ENCODE results near the gene BBS7.

The BBS7 gene

DNA sequence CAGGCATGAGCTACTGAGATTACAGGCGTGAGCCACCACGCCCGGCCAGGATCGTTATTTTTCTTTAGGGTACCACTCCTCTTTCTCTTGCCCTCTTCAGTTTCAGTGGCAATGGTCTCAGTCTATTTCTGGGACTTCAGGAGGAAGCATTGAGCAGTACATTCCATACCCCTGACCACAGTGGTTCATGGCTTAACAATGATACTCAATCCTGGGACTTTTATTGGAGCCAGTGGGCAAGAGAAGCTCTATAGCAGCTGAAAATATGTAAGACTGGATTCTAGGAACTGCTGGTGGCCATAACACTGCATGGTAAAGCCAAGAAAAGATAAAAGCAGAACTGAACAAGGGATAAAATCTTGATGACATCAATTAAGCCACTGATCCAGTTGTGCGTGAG lies 40.8 kb downstream of the BBS7 start:
- DNase-seq (ENCODE audit: low read depth in 1 of 2, low spot score in 1 of 2) = no peak

DNA sequence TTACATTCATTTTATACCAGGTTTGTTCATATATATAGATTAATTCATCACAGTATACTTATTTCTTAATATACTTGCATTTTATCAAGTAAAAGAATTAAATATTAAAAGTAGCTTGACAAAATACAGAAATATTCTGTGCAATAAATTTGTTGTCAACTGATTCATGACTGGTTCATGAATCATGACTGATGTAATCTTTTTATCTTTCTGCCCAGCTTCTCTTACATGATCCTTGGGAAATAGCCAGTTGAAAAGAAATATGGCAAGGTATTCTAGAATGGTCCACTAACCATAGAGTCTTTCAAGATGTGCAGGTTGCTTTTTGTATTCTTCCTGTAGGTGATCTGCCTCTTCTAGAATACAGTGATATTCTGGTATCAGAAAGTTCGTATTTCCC lies 42.4 kb downstream of the BBS7 start:
- no peak for DNase-seq (ENCODE audit: low read depth in 1 of 2, low spot score in 1 of 2)

DNA sequence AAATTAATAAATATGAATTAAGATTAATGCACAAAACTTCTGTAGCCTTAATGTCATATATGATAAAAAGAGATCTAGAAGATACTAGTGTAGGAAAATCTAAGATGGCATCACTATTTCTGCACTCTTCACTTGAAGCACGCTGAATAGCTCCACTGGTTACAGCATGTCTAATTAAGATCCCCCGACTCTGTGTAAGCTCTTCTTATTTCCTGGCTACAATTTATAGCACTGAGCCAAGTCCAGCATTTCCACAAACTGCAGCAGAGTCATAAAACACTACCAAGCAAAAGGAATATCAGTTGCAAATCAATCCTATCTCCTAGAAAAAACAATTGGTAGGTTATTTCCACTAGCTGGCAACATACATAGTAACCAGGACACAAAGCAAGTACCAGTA lies 45.3 kb downstream of the BBS7 start:
- no peak for DNase-seq (ENCODE audit: low read depth in 1 of 2, low spot score in 1 of 2)

DNA sequence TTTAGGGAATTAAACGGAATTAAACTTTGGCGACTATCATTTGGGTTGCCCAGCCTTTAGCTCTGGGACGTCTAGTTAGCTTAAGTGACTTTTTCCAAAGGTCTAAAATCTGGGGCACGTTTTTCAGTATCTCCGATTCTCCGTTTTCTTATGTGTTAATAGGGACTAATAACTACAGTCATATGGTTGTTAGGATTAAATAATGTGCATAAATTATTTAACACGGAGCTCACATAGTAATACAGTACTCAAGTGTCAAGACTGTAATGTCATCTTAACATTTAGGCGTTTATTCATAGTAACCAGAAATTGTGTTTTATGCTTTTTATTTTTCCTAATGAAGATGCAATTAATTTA lies 46.1 kb downstream of the BBS7 start:
- DNase-seq (ENCODE audit: low read depth in 1 of 2, low spot score in 1 of 2) = no peak

DNA sequence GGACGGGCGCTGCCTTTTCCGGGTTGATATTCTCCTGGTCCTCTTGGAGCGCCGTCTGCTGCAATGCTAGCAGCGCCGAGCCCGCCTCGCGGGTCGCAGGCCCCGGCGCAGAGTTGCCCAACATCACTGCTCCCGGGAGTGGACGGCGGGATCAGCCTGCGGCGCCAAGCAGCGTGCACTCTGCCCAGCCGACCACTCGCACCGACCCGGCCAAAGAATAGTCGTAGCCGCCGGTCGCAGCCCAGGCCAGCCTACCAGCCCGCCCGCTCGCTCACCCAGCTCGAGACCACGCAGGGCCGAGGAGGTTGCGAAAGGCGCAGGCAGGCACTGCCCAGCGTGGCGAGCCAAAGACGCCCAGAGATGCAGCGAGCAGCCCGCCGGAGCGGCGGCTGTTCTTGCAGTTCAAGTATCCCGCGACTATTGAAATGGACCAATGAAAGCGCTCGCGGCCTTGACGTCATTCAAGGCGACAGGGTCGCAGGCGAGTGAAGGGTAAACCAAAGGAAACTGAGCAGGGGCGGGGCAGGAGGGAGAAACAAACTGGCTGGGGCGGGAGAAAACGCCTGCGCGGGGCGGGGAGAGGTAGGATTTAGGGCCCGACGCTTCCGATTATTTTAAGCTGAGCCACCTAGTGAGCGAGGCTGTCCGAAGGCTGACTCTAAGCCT lies 46.6 kb downstream of the BBS7 start, which contains the start of gene CCNA2:
Gene CCNA2, minus strand, starts transcription at position 379 of the 666 bp plus-strand sequence. Its CDS starts 255 bp downstream, at position 124.
- peak; percentile 88 to 91 for DNase-seq (ENCODE audit: low read depth in 1 of 2, low spot score in 1 of 2)

DNA sequence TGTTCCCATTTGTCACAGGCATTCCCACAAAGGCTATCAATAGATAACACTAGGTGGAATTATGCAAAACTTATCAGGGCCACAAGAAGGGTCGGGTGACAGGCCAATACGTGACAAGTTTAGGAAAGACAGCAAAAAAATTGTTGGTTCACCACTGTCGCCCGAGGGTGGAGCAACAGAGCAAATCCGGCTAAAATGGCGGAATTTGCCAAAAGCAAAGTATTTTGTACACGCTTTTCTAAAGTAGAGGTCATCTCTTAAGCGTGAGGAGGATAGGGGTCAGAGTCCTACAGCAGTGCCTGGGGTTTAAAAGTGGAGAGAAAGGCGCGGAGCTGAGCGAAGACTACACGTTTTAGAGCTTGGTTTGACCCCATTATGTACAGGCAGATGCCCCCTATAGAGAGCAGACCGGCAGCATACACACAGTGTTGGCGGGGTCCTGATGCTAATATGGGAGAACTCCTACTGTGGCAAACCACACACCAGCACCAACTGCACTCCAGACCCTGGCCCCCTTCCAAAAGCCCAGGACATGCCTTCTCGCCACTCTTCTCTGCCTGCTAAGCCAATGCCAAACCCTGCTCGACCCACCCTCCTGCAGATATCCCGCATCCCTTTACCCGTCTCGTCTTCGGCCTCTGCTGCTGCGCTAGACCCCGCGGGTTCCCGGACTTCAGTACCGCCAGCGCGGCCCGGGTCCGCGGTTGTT lies 47.3 kb downstream of the BBS7 start:
- no peak for DNase-seq (ENCODE audit: low read depth in 1 of 2, low spot score in 1 of 2)

DNA sequence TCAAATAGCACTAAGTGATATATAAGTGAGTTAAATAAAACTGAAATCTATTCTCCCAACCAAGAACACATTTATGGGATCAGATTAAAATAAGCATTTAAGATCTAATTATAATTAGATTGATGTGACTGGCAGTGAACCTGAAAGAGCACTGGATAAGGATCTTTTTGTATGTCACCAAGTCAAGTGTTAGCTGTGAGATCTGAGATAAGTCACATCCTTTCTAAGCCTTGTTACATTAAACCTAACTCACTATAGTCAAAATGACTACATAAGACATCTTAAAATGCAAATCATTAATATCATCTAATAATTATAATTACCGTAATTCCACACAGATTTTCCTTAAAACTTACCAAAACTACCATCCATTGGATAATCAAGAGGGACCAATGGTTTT lies 48.2 kb downstream of the BBS7 start:
- DNase-seq (ENCODE audit: low read depth in 1 of 2, low spot score in 1 of 2) = no peak

DNA sequence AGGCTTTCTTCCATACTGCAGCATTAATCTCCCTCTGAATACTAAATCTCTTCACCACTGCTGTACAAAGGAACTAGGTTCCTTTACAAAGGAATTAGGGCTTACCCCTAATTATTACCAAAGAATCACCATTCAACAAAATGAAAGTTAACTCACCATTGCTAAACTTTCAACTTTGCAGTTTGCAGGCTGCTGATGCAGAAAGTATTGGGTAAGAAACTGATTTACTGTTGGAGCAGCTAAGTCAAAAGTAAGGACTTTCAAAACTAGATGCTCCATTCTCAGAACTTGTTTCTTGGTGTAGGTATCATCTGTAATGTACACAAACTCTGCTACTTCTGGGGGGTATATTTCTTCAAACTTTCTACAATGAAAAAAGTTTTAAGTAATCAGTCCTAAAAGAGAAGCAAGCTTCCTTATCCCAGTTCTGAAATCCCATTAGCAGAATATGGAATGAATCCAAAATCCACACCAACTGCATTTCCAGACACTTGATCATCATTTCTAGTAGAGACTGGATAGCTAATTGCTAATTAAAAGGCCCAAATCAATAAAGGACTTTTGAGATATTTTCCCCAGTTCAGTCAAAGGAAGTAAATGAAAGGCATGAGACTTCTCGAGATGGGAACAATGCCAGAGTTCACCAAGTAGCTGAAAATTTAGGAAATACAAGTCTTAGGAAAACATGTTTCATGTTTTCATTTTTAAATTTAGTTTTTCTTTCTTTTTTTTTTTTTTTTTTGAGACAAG lies 50.9 kb downstream of the BBS7 start:
- DNase-seq (ENCODE audit: low read depth in 1 of 2, low spot score in 1 of 2) = no peak

DNA sequence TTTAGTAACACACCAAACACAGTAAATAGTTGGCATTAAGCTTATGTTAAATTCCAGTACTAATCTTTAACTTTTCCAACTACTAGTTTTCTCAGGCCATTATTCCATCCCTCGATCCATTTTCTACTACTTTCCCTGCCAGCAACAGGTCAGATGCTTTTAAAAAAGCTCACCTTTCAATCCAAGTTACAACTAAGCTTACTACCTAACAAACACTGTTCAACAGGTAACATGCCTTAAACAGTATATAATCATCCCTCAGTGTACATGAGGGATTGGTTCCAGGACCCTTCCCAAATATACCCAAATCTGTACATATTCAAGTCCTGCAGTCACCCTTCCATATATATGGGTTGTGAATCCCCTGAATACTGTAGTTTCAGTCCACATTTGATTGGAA lies 52.1 kb downstream of the BBS7 start:
- no peak for DNase-seq (ENCODE audit: low read depth in 1 of 2, low spot score in 1 of 2)

DNA sequence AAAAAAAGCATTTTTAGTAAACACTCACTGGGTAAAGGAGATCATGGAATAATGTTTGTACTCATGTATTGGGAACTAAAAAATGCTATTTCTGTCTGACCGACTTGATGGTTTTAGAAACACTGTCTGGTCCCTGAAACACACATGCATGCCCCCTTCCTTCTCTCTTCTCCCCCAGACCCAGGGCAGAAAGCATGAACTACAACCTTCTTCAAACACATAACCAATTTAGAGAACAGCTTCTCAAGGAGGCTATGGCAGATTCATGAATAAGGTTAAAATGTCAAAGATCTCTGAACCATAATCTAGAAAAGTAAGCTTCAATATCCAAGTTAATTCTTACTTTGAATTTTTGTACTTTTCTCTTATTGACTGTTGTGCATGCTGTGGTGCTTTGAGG lies 52.6 kb downstream of the BBS7 start:
- no peak for DNase-seq (ENCODE audit: low read depth in 1 of 2, low spot score in 1 of 2)

DNA sequence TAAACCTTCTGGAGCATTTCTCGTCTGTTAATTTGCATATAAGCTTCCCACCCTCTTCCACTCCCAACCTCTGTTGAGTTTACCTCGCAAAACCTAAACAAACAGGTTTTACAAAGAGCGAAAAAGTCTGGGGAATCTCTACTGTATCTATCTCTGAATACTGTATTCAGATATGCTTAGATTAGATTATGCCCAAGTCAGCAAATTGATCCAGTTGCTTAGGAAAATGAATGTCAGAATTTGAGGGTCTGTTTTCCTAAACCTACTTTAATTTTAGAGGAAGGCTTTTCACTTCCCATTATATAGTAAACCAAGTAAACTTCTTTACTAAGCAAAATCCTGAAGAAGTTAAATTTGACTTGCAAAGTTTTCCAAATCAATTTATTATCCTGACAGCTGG lies 53.3 kb downstream of the BBS7 start:
- no peak for DNase-seq (ENCODE audit: low read depth in 1 of 2, low spot score in 1 of 2)

DNA sequence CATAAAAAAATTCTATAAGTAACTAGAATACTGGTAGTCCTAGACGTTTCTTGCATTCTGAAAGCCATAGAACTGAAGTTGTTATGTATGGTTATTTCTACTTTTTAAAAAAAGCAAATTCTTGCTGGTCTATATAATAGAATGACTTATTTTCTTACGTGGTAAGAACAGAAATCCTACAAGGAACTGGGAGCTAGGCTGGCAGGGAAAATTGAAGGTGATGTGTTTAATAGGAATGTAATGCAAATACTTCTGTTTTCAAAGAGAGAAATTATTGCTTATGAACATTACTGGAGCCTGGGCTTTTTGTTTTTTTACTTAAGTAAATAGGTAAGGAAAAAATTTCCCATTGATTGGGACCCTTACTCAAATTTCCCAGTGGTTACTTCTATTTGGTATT lies 55.5 kb downstream of the BBS7 start:
- no peak for DNase-seq (ENCODE audit: low read depth in 1 of 2, low spot score in 1 of 2)

DNA sequence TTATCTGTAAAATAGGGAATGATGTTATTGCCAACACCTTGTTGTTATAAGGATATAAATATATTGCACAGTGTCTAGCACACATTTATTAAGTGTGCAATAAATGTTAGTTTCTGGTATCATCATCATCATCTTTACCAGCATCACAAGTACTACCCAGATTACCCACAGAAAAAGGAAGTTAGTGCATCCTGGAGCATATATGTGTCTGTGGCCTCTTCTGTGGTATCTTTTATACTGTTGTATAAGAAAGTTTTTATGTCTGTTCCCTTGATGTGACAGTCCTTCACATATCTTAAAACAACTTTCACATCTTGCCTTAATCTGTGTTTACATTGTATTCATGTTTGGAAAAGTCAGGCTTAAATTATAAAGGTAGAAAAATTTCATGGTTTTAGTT lies 59.2 kb downstream of the BBS7 start:
- DNase-seq (ENCODE audit: low read depth in 1 of 2, low spot score in 1 of 2) = no peak

DNA sequence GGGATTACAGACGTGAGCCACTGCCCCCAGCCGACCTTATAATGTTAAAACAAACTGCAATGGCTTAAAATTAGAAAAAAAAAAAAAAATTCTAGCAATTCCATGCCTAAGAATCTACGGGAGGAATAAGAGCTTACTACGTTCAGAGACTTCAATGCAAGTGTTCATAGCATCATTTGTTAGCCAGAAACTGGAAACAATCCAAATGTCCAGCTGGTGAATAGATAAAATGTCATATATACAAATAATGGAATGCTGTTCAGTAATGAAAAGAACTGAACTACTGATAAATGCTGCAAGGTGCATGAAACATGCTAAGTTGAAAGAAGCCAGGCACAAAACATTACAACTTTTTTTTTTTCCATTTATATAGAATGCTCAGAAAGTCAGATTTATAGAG lies 63.9 kb downstream of the BBS7 start:
- no peak for DNase-seq (ENCODE audit: low read depth in 1 of 2, low spot score in 1 of 2)

DNA sequence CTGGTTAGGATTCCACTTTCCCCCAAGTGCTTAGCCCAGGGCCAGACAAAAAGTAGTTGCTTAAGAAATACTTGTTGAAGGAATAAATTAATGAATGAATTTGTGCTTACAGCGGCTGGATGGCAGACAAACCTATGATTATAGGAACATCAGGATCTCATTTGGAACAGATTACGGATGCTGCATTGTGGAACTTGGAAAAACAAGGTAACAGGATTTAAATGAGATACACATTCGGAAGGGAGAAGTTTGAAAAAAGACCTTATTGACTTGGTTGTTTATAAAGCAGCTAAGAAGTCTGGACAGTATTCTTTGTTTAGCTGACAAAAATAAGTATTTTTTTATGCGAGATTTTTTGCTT lies 68.6 kb downstream of the BBS7 start:
- no peak for DNase-seq (ENCODE audit: low read depth in 1 of 2, low spot score in 1 of 2)

DNA sequence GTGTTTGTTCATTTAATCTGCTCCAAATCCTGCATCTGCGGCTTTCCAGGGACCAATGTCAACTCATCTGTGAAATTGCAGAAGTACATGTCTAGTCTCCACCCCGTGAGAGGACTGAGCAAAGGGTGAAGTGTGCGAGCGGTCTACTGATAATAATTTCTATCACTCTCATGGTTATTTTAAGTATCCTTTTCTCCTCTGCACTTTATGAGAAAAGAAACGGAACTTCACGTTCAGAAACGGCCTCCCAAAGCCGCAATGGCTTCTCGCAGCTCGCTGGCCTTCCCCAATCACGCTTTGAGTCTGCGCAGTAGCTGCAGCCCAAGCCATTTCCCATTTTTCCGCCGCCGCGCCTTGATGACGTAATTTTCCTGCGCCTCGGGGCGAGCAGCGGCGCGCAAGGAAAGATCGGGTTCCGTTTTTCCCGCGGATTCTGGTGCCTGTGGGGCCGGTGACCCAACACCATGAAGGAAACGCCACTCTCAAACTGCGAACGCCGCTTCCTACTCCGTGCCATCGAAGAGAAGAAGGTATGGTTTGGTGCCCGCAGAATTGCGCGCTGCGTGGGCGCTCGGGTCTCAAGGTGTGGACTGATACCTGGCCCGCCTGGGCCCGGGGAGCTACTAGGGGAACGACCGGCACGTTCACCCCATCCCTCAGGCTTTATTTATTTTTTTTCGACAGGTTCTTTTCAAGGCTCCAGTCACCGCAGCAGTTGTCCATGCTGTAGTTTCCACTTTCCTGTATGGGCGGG lies 69.1 kb downstream of the BBS7 start, which contains the start of gene EXOSC9:
Gene EXOSC9, plus strand, starts transcription at position 363 of the 754 bp plus-strand sequence. Its CDS starts 102 bp downstream, at position 465.
- DNase-seq (ENCODE audit: low read depth in 1 of 2, low spot score in 1 of 2) = peak; percentile 89 to 95

DNA sequence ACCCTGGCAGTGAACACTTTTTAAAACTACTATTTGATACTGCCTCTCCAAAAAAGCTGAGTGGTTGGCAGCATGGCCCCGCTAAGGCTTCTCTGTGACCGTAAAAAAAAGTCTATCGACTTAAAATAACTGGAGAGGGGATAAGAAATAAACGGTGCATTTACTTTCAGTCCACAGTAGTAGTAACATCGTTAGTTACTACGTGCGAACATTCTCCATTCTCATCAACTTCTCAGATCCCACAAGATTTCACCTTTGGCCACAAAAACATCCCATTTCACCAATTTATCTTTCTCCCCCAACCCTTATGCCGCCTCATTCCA lies 69.7 kb downstream of the BBS7 start:
- no peak for DNase-seq (ENCODE audit: low read depth in 1 of 2, low spot score in 1 of 2)

DNA sequence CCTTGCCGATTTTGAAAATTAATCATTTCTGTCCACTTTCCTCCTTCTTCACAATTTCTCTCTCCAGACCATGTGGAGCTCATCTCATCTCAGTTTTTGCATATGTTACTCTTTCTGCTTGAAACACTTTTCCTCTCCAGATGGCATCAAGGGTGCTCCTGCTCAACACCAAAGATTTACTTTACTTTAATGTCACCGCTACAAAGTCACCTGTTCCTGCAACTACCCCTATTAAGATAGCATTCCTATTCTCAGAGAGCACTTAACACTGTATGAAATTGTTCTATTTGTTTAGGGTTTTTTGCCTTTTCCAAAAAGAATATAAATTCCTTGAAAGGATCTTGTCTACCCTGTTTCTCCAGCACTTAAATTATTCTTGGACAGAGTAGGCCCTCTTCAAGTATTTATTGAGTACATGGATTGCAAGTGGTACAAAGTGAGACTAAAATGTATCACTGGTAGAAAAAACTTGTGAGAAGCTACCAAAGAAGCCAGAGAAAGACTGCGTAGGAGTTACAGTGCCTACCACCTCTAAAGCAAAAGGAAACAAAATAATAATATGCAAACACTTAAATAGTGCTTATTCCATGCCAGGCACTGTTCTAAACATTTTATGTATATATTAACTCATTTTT lies 70.3 kb downstream of the BBS7 start:
- DNase-seq (ENCODE audit: low read depth in 1 of 2, low spot score in 1 of 2) = no peak

DNA sequence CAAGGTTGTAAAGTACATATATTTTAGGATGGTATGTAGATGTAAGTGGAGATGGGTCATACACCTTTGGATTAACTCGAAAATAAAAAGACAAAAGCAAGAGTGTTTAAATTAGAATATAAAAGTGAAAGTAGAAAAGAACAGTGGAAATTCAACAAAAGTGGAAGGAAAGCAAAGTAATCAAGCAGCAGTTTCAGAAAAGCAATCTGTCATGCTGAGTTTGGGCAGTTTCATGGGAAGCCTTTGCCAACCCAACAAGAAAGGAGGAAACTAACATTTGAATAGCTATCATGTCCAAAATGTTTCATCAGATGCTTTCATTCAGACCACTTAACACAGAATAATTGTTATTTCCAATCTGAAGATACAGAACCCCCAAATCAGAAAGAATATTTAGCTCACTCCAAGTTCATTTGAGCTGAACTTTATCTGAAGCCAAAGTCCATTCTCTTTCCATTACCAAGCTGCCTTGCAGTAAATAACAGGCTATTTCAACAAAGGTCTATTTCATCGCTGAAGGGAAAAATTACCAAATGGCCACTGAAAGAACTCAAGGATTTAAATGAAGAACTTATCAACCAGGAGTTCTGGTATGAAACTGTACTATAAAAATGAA lies 71.0 kb downstream of the BBS7 start:
- no peak for DNase-seq (ENCODE audit: low read depth in 1 of 2, low spot score in 1 of 2)

DNA sequence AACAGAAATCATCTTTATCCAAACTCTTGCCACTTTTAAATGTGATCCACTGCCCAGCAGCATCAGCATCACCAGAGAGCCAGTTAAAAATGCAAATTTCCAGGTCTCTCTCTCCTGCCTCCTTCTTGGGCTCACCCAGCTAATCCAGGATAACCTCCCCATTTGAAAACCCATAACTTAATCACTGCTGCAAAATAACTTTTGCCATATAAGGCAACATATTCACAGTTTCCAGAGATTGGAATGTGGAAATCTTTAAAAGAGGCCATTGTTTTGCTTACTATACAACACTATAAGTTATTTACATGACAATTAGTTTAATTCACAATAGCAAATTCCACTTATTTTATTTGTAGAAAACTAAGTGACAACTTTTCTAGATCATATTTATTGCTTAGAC lies 74.0 kb downstream of the BBS7 start:
- DNase-seq (ENCODE audit: low read depth in 1 of 2, low spot score in 1 of 2) = no peak
